GM19023 (cell line): ENCODE results near the gene PTPRN2.

Experiments used
- ATAC-seq: cut with Tn5 transposase; IDR thresholded peaks from one replicate; pipeline ENCODE4 v1.9.1; 2021; ENCODE audit warnings: mild to moderate bottlenecking, moderate library complexity; ENCODE audit not compliant: unreplicated experiment

The PTPRN2 gene

DNA sequence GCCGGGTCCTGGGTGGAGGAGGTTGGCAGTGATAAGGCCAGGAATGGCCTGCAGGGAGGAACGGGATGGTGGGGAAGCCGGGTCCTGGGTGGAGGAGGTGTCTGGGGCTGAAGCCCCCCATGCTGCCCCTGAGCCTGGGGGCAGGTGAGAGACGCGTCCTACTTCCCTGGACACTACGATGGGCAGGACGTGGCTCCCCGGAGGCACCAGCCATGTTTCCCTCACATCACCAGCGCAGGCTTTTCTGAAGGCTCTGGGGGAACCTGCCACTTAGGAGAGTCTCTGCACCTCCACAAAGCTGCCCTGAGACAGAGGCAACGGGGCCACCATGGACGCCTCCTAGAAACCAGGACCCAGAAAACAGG, 926.0 kb downstream of the PTPRN2 start:
- ATAC-seq = no peak

- no peak for ATAC-seq
Observed at GRCh38 chr7:157660971-157661610, 926.5 kb downstream of the PTPRN2 start.

- ATAC-seq = no peak
Observed at GRCh38 chr7:157658851-157659412, 928.7 kb downstream of the PTPRN2 start.

- no peak for ATAC-seq
Observed at GRCh38 chr7:157657741-157658740, 929.6 kb downstream of the PTPRN2 start.

- ATAC-seq = no peak
Observed at GRCh38 chr7:157656195-157656769, 931.3 kb downstream of the PTPRN2 start.

DNA sequence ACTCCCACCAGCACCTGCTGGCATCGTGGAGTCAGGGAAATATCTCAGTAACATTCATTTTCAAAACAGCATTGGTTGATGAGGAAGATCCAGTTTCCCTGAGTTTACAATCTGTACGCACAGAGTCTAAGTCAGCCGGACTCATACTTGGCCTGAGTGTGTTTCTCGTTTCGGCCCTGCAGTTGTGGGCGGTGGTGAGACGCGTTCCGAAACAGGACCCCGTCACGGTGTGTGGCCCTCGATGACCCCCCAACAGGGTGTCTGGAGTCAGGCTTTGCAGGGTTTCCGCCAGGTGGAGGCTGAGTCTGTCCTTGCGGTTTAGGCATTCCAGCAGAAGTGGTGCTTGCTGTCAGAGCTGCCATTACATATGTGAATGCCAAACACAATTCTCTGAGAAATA, 933.3 kb downstream of the PTPRN2 start:
- no peak for ATAC-seq

DNA sequence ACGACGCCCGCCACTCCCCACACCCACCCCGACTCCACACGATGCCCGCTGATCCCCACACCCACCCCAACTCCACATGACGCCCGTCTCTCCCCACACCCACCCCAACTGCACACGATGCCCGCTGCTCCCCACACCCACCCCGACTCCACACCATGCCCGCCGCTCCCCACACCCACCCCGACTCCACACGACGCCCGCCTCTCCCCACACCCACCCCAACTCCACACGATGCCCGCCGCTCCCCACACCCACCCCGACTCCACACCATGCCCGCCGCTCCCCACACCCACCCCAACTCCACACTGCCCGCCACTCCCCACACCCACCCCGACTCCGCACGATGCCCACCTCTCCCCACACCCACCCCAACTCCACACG, 933.8 kb downstream of the PTPRN2 start:
- no peak for ATAC-seq

DNA sequence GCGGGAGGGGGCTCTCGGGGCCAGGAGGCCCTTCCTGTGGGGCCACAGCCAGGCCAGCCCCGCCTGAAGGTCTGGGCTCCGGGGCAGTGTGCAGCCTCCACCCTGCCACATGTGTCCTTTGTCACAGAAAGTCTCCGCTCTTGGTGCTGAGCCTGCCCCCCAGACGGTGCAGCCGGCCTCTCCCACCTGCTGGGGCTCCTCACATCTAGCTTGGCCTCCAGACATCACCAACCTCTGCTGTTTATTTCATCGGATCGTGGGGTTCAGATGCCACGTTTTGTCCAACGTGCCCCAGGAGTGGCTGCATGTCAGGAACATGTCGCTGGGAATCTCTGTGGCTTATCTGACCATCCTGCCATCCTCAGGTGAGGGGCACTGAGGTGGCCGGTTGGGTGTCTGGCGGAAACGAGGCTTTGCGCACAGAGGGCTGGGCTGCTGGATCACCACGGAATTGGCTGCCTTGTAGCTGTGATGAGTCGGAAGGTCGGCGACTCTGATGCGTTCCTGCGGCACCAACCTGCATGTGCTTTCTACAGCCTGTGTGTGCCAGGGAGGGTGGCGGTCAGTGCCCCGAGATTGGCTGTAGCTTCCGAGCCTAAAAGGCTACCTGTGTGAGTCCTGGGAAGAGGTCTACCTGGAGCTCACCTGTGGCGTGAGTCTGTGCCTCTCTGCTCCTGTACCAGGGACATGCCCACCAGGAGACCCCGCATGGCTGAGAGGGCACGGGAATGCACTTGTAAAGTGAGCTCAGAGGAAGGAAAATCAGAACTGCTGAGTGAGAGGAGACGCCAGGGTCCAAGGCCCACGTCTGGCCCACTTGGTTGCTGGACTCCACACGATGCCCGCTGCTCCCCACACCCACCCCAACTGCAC, 934.4 kb downstream of the PTPRN2 start:
- no peak for ATAC-seq

- no peak for ATAC-seq
Observed at GRCh38 chr7:157652161-157652953, 935.3 kb downstream of the PTPRN2 start.

GRCh38 chr7:157651366-157652160, 936.1 kb downstream of the PTPRN2 start:
- ATAC-seq = no peak

DNA sequence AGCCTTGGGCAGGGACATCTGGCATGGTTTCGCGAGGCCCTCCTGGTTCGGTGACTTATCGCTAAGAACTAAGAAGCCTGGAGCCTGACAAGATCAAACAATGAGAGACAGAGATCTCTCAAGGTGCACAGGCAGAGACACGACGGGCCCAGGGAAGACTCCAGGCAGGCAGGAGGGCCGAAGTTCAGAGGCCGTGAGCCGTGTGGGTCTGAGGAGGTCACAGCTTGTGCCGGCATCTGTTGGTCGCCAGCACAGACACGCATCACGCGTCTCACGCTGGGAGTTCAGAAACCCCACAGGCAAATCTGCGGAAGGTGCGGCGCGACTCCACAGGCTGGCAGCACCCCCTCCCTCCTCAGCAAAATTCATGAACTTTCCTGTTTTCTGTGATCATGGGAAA, 936.8 kb downstream of the PTPRN2 start:
- no peak for ATAC-seq

DNA sequence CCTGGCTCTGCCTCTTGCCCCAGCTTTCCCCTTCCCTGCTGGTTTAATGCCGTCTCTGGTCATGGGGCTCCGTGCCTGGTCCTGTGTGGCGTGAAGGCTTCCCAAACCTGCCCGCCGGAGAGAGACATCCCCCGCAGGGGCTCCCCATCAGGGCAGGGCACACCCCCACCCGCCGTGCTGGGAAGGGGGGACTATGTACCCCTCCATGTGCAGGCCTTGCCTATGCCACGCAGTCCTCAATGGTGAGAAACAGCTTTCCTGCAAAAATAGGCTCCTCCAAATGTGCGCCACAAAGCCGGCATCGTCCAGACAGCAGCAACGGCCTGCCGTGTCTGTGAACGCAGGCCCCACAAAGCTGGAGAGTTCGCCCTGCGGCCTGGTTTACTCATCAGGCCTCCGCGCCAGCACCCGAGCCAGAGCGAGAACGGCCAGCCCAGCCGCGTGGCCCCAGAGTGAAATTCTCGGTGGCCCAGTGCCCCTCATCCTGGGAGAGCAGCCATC, 937.4 kb downstream of the PTPRN2 start:
- ATAC-seq = no peak

DNA sequence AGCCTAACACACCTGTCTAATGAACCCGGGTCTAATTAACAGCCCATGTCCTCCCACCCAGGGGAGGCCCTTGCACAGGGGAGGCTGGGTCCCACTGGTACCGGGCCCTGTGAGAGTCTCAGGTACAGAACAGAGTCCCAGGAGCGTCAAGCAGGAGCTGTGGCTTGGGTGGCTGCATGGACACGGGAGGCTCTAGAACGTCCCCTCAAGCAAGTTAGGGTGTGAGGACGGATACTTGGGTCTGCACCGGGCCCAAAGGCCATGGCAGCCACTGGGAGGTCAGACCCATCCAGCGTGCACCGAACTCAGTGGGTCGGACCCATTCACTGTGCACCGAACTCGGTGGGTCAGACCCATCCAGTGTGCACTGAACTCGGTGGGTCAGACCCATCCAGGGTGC, 941.1 kb downstream of the PTPRN2 start:
- ATAC-seq = no peak

DNA sequence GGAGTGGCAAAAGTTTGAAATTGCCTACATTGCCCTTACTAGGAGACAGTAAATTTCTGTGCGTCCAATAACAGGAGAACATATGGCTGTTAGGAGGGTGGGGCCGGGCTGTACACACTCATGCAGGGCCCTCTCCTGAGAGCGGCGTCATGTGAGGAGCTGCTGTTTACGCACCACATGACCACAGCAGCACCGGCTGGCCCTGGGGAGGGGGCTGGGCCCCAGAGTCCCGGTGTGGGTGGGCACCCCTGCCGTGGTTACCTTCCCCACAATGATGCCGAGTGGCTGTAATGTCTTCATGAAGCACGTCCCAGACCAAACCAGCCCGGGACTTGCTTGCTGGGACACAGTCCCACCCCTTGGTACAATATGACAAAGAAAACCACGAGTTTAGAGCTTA, 942.1 kb downstream of the PTPRN2 start:
- ATAC-seq = no peak

GRCh38 chr7:157644946-157645345, 942.7 kb downstream of the PTPRN2 start:
- ATAC-seq = no peak

- ATAC-seq = no peak
Observed at GRCh38 chr7:157643525-157643970, 944.1 kb downstream of the PTPRN2 start.

GRCh38 chr7:157641866-157642265, 945.8 kb downstream of the PTPRN2 start:
- ATAC-seq = no peak

DNA sequence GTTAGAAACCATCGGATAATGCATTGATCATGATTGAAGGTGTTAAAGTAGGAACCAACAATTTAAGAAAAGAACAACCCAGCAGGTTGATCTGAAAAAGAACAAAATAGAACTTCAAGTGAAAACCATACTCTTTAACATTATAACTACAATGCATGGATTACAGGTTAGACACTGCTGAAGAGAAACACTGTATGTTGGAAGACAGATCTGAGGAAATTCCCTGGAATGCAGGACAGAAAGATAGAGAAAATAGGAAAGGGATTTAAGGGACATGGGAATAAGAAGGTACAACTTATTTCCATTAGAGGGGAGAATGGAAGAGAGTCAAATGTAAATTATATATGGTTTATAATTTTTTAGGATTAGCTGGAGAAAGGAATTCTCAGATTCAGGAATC, 947.5 kb downstream of the PTPRN2 start:
- no peak for ATAC-seq

GRCh38 chr7:157638563-157638962, 949.1 kb downstream of the PTPRN2 start:
- ATAC-seq = no peak
